C1 segment of cervical spinal cord (tissue), 14 donors: ENCODE results near the gene TCP11L2.
A peak's percentile ranks its signal among the peaks of the same experiment; 100 is the strongest.
"Not testable (repeated sequence)": the region's sequence is repeated elsewhere in the genome, so short reads cannot be mapped to it uniquely, and the experiment has no call there.

Experiments used
- DNase-seq, 14 donors: peaks; one replicate each; lab custom pipeline; 2025; lab: John Stamatoyannopoulos, UW

Gene TCP11L2

GRCh38 chr12:106305376-106305775 is 2.8 kb downstream of the TCP11L2 start:
- DNase-seq = peak in 1 of 14 donors; percentile 7

DNA sequence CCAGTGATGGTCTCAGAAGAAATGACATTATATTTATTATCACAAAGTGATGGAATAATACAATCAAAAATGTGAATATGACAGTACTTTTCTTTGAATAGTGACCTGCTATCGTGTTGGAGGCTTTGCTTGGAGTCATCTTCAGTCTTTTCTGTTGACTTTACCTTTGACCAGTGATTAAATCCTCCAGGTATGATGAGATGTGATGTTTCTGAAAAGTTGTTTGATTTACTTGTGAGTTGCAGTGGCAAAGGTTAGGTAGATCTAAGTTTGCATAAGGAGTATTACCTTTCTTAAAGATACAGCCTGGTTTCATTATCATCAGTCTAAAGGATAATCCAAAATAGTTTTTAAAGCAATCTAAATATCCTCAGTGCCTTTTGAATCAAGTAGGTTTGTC is 4.6 kb downstream of the TCP11L2 start:
- DNase-seq = no peak

- DNase-seq = no peak
These were observed 5.6 kb downstream of the TCP11L2 start for GRCh38 chr12:106308121-106308520.

DNA sequence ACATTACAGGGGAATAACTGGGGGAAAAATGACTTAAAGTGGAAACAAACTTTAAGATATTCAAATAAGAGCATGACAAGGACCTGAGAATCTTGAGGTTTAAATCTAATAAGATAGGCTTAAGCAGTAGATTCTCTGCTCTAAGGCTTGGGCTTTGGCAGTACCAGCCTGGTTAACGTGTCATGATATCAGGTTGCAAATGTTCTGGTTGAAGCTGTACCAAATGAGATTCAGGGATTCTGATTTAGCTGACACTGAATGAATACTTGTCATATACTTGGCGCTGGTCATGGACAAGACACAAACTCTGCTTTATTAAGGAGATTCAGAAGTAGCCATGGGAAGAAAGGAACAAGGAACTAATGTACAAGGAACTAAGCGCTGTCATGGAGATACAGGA is 6.1 kb downstream of the TCP11L2 start:
- no peak for DNase-seq

DNA sequence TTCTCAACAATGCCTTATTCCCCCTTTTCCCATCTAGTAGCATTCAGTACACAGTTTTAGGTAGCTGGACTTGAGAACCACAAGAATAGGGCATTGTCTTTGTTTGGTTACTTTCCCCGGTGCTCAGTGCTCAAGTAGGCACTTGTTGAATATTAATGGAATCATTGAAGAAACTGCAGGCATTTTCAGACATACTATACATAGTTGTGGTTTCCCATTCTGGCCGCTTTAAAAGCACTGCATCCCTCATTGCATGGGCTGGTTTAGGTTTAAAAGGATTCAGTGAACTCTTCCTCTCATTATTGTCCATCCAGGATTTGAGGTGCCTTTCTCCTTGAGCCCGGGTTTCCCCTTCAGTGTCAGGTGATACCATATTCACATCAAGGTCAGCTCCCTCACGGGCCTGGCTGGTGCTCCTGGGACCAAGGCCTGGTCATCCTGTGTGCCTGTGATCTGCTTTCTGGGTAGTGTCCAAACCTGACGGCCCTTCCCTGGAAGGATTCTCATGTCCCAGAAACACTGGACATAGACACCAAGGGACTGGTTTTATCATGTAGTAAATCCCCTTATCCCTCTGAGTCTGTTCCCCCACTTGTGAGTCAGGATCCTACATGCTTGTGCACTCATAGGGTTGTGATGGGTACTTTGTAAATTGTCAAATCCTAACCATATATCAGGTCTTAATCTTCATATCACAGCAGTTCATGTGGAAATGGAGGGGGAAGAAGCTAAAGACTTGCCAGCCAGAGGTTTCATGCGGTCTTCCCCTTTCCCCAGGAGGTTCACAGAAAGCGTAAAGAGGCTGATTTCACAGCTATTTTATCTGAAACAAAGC is 7.4 kb downstream of the TCP11L2 start:
- DNase-seq = no peak

DNA sequence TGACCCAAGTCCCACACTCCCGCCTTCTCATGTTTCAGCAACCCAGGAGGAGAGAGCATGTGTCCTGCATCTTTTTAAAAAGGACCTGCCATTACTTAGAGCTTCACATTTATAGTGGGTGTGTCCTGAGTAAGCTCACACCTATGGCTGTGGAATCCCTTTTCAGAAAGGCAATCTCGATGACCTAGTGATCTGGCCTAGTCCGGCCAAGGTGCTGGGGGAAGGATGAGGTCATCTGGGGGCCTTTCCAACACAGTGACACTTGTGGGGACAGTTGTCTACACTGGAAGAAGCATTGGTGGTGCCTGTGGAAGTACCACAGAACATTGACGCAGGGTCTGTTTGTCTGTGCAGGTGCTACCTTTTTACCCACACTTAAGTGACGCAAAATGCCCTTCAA is 8.2 kb downstream of the TCP11L2 start:
- no peak for DNase-seq

- DNase-seq = no peak
These were observed 8.6 kb downstream of the TCP11L2 start for GRCh38 chr12:106311139-106311538.

- not testable (repeated sequence) for DNase-seq
These were observed 10.9 kb downstream of the TCP11L2 start for GRCh38 chr12:106313413-106313812.

- no peak for DNase-seq
These were observed 13.0 kb downstream of the TCP11L2 start for GRCh38 chr12:106315523-106315922.

GRCh38 chr12:106317406-106318082 is 15.0 kb downstream of the TCP11L2 start:
- DNase-seq = no peak

DNA sequence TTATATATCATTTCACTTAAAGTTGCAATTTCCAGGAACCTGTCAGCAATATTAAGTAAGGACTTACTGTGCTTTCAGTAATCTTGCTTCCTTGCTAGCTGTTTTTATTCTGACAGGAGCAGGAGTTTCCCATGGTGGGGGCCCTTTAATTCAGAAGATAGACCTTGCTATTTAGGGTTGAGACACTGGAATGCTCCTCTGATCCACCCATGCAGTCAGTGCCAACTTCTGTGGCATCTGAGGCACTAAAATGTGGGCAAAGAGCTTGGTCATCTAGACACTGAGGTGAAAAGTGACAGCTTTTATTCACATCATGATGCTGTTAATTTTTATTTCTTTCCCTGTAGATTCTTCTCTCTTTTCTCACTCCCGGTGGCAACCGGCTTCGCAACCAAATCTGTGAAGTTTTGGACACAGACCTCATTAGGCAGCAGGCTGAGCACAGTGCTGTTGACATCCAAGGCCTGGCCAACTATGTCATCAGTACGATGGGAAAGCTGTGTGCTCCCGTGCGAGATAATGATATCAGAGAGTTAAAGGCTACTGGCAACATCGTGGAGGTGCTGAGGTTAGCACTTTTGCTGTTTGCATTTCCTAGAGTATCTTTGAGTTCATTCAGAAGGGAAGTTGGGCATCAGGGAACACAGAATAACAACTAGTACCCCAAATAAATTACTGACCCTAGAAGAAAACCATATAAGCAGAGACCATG is 18.8 kb downstream of the TCP11L2 start:
- DNase-seq = no peak

- no peak for DNase-seq
These were observed 21.0 kb downstream of the TCP11L2 start for GRCh38 chr12:106323537-106323936.

GRCh38 chr12:106327309-106327869 is 24.9 kb downstream of the TCP11L2 start:
- no peak for DNase-seq

- no peak for DNase-seq
These were observed 26.2 kb downstream of the TCP11L2 start for GRCh38 chr12:106328735-106329134.

DNA sequence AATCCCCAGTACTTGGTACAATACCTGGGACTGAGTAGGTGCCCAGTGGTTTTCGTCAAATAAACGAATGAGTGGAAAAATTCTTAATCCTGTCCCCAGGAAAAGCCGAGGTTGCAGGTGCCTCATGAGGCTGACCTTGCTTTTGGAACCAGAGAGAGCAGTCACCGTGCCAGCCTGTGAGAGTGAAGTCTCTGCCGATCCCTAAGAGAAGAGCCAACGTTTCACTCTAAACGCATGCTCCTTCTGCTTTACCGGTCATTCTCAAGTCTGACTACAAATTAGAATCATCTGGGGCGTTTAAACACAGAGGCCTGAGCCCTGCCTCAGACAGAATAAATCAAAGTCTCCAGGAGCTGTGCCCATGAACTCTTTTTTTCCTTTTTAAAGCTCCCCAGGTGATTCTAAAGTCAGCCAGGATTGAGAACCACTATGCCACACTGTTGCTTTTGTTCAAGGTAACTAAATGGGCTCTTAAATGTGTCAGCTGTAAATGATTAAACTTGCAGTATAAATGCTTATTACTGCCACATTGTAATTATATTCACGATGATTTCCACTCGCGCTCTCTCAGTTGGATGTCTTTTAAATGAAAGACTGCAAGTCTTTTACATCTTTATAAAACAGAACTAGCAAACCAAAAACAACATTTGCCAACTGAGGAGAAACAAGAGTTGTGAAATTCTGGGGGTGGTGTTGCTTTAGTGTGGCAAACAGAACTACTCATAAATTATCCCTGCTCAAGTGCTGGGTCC is 26.9 kb downstream of the TCP11L2 start:
- DNase-seq = peak in 1 of 14 donors; percentile 13

DNA sequence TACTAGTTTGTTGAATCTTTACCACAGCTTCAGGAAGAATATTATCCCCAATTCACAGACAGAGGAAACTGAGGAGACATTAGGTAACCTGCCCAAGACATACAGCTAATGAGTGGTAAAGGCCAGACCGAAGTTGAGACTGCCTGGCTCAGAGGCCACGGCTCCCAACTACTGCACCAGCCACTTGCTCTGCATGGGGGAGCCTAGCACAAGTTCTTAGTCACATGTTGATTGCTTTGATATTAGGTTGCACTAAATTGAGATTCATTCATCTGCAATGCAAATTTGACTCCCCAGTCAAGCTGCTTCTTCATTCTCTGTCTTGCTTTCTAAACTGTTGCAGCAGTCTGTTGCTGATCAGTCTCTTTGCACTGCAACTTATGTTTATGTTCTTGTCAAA is 29.1 kb downstream of the TCP11L2 start:
- no peak for DNase-seq

DNA sequence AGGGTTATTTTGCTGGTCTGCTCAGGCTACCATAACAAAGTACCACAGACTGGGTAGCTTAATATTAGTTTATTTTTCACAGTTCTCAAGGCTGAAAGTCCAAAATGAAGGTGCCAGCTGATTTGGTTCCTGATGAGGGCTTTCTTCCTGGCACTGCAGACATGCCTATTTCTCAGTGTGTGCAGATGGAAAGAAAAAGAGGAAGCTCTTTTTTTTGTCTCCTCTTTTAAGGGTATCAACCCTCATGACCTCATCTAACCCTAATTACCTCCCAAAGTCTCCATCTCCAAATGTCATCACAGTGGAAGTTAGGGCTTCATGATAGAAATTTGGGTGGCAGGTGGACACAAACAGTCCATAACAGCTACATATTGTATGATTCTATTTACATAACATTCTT is 30.0 kb downstream of the TCP11L2 start:
- no peak for DNase-seq

GRCh38 chr12:106333010-106333409 is 30.5 kb downstream of the TCP11L2 start:
- no peak for DNase-seq

DNA sequence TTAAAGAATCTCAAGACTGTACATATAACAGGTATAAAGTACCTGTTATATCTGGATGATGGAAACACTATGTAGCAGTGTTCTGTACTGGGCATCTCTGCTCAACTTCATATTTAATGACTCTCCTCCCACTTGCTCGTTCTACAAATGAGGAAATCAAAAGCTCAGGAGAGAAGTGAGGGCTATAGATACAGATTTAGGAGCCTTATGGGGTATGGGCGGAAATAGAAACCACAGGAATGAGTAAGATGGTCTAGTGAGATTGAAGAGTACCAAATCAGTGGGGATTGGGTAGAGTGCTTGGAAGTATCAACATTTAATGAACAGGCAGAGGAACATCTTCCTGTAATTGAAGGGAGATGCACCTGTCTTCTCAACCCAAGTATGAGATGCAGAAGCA is 31.2 kb downstream of the TCP11L2 start:
- DNase-seq = no peak

DNA sequence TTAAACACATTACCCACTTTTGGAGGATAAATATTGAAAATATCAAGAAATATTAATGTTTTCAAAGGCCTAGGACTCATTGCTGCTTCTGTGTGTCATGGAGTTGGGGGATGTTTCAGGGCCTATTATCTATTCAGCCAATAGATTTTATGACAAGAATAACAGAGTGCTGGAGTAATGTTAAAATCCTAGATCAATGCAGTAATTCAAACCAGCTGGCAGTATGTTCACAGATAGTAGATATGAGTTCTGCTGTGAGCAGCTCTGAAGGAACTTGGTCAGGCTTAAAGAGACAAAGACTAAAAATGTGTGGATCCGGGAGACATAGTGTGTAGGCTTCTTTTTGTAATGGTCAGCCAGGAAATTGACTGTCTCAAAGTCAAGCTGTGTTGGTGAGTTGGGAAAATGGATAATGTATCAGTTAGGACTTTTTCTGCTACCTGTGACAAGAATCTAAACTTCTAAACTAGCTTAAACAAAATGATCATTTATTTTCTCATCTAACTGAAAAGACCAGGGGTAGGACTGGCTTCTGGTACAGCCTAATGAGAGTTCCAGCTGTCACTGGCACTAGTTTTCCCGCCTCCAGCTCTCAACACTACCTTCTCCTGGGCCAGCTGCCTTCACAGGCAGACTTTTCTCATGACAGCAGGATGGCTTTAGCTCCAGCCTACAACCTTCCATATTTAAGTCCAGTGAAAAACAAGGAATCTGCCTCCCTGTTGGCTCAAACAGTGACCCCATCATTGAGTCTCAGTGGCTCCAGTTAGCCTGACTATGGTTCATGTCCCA is 38.7 kb downstream of the TCP11L2 start:
- no peak for DNase-seq
